ENCODE results near the gene UGT1A6. TPM values are rescaled to one million over a fixed set of nuclear protein-coding genes. Genes with fewer than 3 reads are reported as not detected.

UGT1A6 gene
- total RNA-seq, 4 donors from 2014 or later = 0.31 TPM; not detected in 3

- in situ Hi-C loops (cut with MboI; ENCODE audit: low sequenced_read_pairs in 4 of 4) = no loop called here
- intact Hi-C loops (cut with DNase I; ENCODE audit: low total_unique reads) = no loop called here
- H3K27me3 ChIP-seq = no peaks in the 10 kb centered on the region
- no peak for DNase-seq
- no peak overlapping the region for H3K27ac ChIP-seq
- TF ChIP-seq POLR2A (IDR thresholded peaks at IDR 0.05) (no peak), CTCF (IDR thresholded peaks at IDR 0.05 in 4 of 5, conservative IDR thresholded peaks at IDR 0.05 in 1 of 5) (no peak)
- H3K9me3 ChIP-seq = no peaks in the 10 kb centered on the region
- H3K4me3 ChIP-seq = no peak overlapping the region
- no peak for ATAC-seq
- H3K4me1 ChIP-seq = no peaks in the 10 kb centered on the region
- H3K36me3 ChIP-seq = no peaks in the 10 kb centered on the region
These were observed 120.8 kb downstream of the UGT1A6 start for GRCh38 chr2:233813236-233814055.

GRCh38 chr2:233814056-233814835 lies 121.6 kb downstream of the UGT1A6 start:
- in situ Hi-C loops (cut with MboI; ENCODE audit: low sequenced_read_pairs in 4 of 4) = no loop called here
- H3K27ac ChIP-seq = no peak overlapping the region
- intact Hi-C loops (cut with DNase I; ENCODE audit: low total_unique reads) = no loop called here
- no peaks in the 10 kb centered on the region for H3K27me3 ChIP-seq
- DNase-seq = no peak
- TF ChIP-seq CTCF (IDR thresholded peaks at IDR 0.05 in 4 of 5, conservative IDR thresholded peaks at IDR 0.05 in 1 of 5) (no peak), POLR2A (IDR thresholded peaks at IDR 0.05) (no peak)
- H3K9me3 ChIP-seq = no peaks in the 10 kb centered on the region
- no peaks in the 10 kb centered on the region for H3K4me1 ChIP-seq
- no peaks in the 10 kb centered on the region for H3K36me3 ChIP-seq
- no peak overlapping the region for H3K4me3 ChIP-seq
- no peak for ATAC-seq

GRCh38 chr2:233815861-233816260 lies 123.2 kb downstream of the UGT1A6 start:
- Histone ChIP-seq H3K27ac (no peak overlapping the region), H3K27me3 (no peaks in the 10 kb centered on the region), H3K36me3 (no peaks in the 10 kb centered on the region), H3K9me3 (no peaks in the 10 kb centered on the region), H3K4me1 (no peaks in the 10 kb centered on the region), H3K4me3 (no peak overlapping the region)
- intact Hi-C loops (cut with DNase I; ENCODE audit: low total_unique reads) (no loop called here), in situ Hi-C loops (cut with MboI; ENCODE audit: low sequenced_read_pairs in 4 of 4) (no loop called here)
- ATAC-seq = no peak
- no peak for TF ChIP-seq CTCF (IDR thresholded peaks at IDR 0.05 in 4 of 5, conservative IDR thresholded peaks at IDR 0.05 in 1 of 5)
- TF ChIP-seq POLR2A (IDR thresholded peaks at IDR 0.05) = no peak
- DNase-seq = no peak

GRCh38 chr2:233816334-233816733 lies 123.6 kb downstream of the UGT1A6 start:
- Histone ChIP-seq H3K36me3 (no peaks in the 10 kb centered on the region), H3K27ac (no peak overlapping the region), H3K27me3 (no peaks in the 10 kb centered on the region), H3K9me3 (no peaks in the 10 kb centered on the region), H3K4me3 (no peak overlapping the region), H3K4me1 (no peaks in the 10 kb centered on the region)
- in situ Hi-C loops (cut with MboI; ENCODE audit: low sequenced_read_pairs in 4 of 4) = no loop called here
- DNase-seq (no peak), ATAC-seq (no peak)
- intact Hi-C loops (cut with DNase I; ENCODE audit: low total_unique reads) = no loop called here
- TF ChIP-seq CTCF (IDR thresholded peaks at IDR 0.05 in 4 of 5, conservative IDR thresholded peaks at IDR 0.05 in 1 of 5) = no peak
- TF ChIP-seq POLR2A (IDR thresholded peaks at IDR 0.05) = no peak
